ENCODE data around the gene PEX7. TPM values are rescaled to one million over a fixed set of nuclear protein-coding genes. Genes with fewer than 3 reads are reported as not detected.
"Not testable (repeated sequence)": the region's sequence is repeated elsewhere in the genome, so short reads cannot be mapped to it uniquely, and the experiment has no call there.

The PEX7 gene
- total and polyA plus RNA-seq, 12 donors, result 4.8 to 43.3 (median 23.8) TPM

- Histone ChIP-seq H3K4me3 (no peak overlapping the region), H3K27me3 (no peaks in the 10 kb centered on the region), H3K9me3 (replicated peaks in 1 of 3) (no peaks in the 10 kb centered on the region), H3K4me1 (replicated peaks in 1 of 2) (peaks cover 0 to 5% of the 10 kb centered on the region in 2 donors), H3K36me3 (replicated peaks in 1 of 2) (no peaks in the 10 kb centered on the region), H3K27ac (no peak overlapping the region)
- DNase-seq, result no peak
- intact Hi-C loops (cut with DNase I), result no loop called here
- 76 to 83% (median 79%) methylated on average over 5 of the region's 5 CpGs for WGBS, 4 donors
- no peak for TF ChIP-seq POLR2A (IDR thresholded peaks at IDR 0.05)
- TF ChIP-seq, protein P1, sequence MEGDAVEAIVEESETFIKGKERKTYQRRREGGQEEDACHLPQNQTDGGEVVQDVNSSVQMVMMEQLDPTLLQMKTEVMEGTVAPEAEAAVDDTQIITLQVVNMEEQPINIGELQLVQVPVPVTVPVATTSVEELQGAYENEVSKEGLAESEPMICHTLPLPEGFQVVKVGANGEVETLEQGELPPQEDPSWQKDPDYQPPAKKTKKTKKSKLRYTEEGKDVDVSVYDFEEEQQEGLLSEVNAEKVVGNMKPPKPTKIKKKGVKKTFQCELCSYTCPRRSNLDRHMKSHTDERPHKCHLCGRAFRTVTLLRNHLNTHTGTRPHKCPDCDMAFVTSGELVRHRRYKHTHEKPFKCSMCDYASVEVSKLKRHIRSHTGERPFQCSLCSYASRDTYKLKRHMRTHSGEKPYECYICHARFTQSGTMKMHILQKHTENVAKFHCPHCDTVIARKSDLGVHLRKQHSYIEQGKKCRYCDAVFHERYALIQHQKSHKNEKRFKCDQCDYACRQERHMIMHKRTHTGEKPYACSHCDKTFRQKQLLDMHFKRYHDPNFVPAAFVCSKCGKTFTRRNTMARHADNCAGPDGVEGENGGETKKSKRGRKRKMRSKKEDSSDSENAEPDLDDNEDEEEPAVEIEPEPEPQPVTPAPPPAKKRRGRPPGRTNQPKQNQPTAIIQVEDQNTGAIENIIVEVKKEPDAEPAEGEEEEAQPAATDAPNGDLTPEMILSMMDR (IDR thresholded peaks at IDR 0.05), result no peak
These were observed 70.8 kb downstream of the PEX7 start for GRCh38 chr6:136893187-136893586.

GRCh38 chr6:136895901-136896300 is 73.5 kb downstream of the PEX7 start:
- TF ChIP-seq, protein P1 (IDR thresholded peaks at IDR 0.05), result no peak
- TF ChIP-seq POLR2A (IDR thresholded peaks at IDR 0.05), result no peak
- 67 to 76% (median 72%) methylated on average over 3 of the region's 3 CpGs for WGBS, 4 donors
- no peak overlapping the region for H3K4me3 ChIP-seq

GRCh38 chr6:136897071-136897470 is 74.7 kb downstream of the PEX7 start:
- H3K27ac ChIP-seq, result no peak overlapping the region
- H3K27me3 ChIP-seq, result no peaks in the 10 kb centered on the region
- H3K9me3 ChIP-seq (replicated peaks in 1 of 3), result no peaks in the 10 kb centered on the region
- no peaks in the 10 kb centered on the region for H3K36me3 ChIP-seq (replicated peaks in 1 of 2)
- intact Hi-C loops (cut with DNase I), result no loop called here
- TF ChIP-seq, protein P1 (IDR thresholded peaks at IDR 0.05), result no peak
- no peak for TF ChIP-seq POLR2A (IDR thresholded peaks at IDR 0.05)
- H3K4me1 ChIP-seq (replicated peaks in 1 of 2), result peaks cover 0 to 5% of the 10 kb centered on the region in 2 donors
- WGBS, 4 donors, result 45 to 100% (median 73%) methylated on average over 1 of the region's 1 CpG
- no peak for DNase-seq
- H3K4me3 ChIP-seq, result no peak overlapping the region

More at GRCh38 chr6:136895901-136896300, 73.5 kb downstream of the PEX7 start:
- Histone ChIP-seq H3K27me3 (no peaks in the 10 kb centered on the region), H3K27ac (no peak overlapping the region), H3K9me3 (replicated peaks in 1 of 3) (no peaks in the 10 kb centered on the region), H3K36me3 (replicated peaks in 1 of 2) (no peaks in the 10 kb centered on the region), H3K4me1 (replicated peaks in 1 of 2) (peaks cover 0 to 5% of the 10 kb centered on the region in 2 donors)
- intact Hi-C loops (cut with DNase I), result no loop called here
- no peak for DNase-seq

- TF ChIP-seq, protein P1 (IDR thresholded peaks at IDR 0.05), result no peak
- DNase-seq, result no peak
- intact Hi-C loops (cut with DNase I), result no loop called here
- H3K4me3 ChIP-seq, result no peak overlapping the region
- H3K36me3 ChIP-seq (replicated peaks in 1 of 2), result no peaks in the 10 kb centered on the region
- H3K4me1 ChIP-seq (replicated peaks in 1 of 2), result no peaks in the 10 kb centered on the region
- WGBS, 4 donors, result 86 to 98% (median 90%) methylated on average over 5 of the region's 5 CpGs
- no peaks in the 10 kb centered on the region for H3K9me3 ChIP-seq (replicated peaks in 1 of 3)
- H3K27me3 ChIP-seq, result no peaks in the 10 kb centered on the region
- H3K27ac ChIP-seq, result no peak overlapping the region
These were observed 78.9 kb downstream of the PEX7 start for GRCh38 chr6:136901212-136901784.

GRCh38 chr6:136904477-136904876 is 82.1 kb downstream of the PEX7 start:
- H3K36me3 ChIP-seq (replicated peaks in 1 of 2); intact Hi-C loops (cut with DNase I); H3K4me1 ChIP-seq (replicated peaks in 1 of 2); H3K4me3 ChIP-seq; H3K9me3 ChIP-seq (replicated peaks in 1 of 3); H3K27me3 ChIP-seq; DNase-seq; H3K27ac ChIP-seq: not testable (repeated sequence)
- 95 to 99% (median 96%) methylated on average over 3 of the region's 3 CpGs for WGBS, 4 donors

Measured in adrenal gland (tissue), 12 donors.